Jurkat, Clone E6-1 (cell line): ENCODE data around the gene APOL2.

Experiments used
- DNase-seq: peaks from one replicate; pipeline ENCODE4 v3.0.0-alpha.2; 2011; ENCODE audit warnings: low read depth, low spot score
- H3K4me3 ChIP-seq: 2 replicates; pipeline ENCODE4 v1.5.1; 2011; ENCODE audit warnings: mild to moderate bottlenecking, low read length, control low read depth, moderate library complexity

Gene APOL2

DNA sequence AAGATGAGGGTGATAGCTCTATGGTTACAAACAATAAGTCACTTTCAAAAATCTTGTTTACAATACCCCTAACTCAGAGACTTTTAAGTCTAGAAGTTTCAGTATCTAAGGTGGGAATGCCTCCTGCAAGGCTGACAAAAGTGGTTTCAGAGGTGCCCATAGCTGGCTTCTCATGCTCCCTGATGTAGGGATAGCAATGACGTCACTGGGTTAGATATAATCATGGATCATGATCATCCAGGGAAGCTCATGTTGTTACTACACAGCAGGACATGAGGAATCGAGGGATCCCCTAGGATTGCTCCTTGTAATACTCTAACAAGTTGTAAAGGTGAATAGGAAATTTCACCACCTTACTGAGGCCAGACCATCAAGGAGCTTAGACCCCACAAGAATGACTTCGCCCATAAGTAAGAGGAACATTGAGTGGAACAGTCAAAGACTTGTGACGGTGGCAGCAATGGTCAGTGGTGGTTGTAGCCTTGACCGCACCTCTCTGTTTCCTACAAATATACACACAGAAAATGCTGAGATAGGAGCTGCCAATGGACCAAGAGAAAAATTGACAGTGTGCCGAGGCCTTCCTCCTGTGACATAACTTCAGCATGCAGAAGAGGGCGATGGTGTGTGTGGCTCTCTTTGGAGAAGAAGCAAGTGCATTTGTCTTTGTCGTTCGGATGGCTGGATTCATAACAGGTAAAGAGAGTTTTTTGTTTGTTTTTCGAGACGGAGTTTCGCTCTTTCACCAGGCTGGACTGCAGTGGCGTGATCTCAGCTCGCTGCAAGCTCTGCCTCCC, 53.3 kb downstream of the APOL2 start:
- no peak for DNase-seq
- H3K4me3 ChIP-seq: no peak overlapping the region

DNA sequence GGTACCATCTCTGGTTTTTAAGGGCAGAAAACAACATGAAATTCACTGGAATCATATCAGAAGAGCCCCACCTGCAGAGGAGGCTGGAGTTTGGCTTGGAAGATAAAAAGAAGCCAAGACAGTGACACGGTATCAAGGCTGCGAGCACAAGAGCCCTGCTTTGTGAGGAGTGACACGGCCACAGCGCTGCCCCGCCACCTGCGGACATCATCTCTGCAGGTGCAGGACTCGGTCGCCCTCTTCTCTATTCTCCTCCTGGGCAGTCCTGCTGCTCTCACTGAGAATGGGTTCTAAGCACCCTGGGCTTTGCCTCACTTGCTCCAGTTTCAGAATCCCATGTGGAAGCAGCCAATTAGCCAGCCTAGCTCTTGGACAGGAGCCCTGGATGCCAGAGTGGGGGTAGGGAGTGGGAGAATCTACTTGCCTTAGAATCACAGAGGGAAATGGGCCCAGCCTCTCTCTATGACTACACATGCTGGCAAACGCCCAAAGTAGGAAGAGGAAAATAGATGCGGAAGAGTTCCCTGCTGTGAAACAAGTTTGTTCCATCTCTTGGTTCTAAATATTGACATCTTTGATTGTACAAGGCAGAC, 54.8 kb downstream of the APOL2 start:
- DNase-seq: no peak
- no peak overlapping the region for H3K4me3 ChIP-seq

DNA sequence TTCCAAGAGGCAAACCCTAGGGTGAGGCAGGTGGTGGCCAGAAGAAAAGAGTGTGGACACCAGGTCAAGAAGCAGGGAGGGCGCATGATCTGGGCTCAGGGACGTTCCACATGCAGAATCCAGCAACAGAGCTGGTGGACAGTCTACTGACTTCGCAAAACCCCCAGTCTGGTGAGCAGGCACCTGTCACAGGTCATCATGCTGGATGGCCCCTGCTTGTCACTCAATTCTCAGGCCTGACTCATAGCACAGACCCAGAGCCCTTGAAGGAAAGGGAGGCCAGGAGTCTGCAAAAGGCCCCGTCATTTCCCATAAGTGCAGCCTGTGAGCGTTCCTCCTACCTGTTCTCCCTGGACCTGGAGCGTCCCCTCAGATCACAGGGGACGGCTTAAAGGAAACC, 55.9 kb downstream of the APOL2 start:
- no peak overlapping the region for H3K4me3 ChIP-seq
- DNase-seq: no peak

DNA sequence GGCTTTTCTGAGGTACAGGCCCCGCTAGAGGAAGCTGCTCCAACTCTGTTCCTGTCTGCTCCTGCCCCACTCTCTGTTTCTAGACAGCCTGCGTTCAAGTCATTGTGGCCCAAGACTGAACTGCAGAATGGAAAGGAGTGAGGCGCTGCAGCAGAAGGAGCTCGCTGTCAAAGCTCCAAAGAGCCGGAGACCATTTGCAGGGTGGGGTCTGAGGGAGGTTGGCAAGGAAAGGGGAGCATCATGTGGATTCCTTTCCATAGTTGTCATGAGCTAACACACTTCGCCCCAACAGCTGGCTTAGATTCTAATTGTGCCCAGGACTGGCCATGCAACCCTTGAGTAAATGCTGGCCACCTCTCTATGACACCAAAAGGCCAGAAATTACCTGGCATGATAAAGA, 56.5 kb downstream of the APOL2 start:
- DNase-seq: no peak
- no peak overlapping the region for H3K4me3 ChIP-seq

GRCh38 chr22:36182056-36182455, 57.3 kb downstream of the APOL2 start:
- DNase-seq: no peak
- no peak overlapping the region for H3K4me3 ChIP-seq

GRCh38 chr22:36180928-36181327, 58.4 kb downstream of the APOL2 start:
- no peak overlapping the region for H3K4me3 ChIP-seq
- DNase-seq: no peak

DNA sequence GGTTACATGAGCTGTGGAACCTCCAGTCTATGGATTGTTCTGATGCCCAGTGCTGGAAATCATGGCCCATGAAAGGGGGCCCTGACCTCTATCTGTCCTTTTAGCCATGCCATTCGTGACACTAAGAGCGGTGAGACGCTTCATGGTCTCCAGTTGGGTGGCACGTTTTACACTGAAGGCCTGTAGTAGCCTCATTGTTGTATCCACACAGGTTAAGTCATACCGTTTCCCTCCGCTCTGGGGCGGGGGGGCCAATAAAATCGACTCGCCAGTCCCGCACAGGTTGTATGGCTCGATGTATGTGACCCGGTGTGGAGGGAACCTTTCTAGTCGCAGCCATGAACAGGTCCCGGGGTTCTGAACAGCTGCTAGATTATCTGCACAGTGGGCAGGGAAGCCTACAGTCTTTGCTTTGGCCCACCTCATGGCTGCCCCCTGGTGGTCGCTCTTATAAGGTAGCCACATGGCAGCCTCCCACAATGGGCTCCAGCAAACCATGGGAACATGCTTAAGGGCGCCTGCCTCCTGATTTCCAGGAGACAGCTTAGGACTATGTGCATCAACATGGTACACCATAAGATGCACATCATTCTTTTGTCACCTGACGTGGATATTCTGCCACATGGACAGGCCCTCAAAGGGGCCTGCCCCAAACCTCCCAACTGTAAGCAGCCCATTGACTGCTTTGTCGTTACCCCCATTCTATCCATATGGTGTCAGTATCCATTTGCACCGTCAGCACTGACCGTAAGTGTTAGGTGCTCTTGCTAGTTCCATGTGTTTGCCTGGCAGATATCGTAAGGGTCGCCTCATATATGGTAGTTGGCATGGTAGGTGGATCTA, 59.1 kb downstream of the APOL2 start:
- peak; percentile 52 for DNase-seq
- no peak overlapping the region for H3K4me3 ChIP-seq

DNA sequence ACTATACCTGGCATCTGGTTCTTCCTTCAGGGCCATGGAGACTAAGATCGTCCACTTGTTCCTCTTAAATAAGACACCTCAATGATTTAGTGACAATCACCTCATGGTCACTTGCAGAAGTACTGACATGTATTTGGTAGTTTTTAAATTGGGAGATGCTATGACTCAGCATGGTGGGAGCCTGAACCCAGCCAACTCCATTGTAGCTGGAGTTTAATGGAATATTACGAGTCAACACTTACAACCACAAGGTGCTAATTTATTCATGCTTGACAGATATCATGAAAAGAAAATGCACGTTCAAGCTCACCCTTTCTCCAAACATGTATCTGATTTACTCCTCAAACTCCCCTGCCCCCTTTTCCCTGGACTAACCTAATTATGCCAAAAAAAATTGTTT, 62.2 kb downstream of the APOL2 start:
- H3K4me3 ChIP-seq: no peak overlapping the region
- no peak for DNase-seq
